Thoracic aorta (tissue), 2 donors: Measurements from ENCODE around the gene SRCIN1. TPM values are rescaled to one million over a fixed set of nuclear protein-coding genes. Genes with fewer than 3 reads are reported as not detected.

Experiments
- ATAC-seq: fragments of 150-250 bp; one replicate; pipeline ENCODE4 v1.8.0; 2017; ENCODE audit warnings: low read depth; ENCODE audit not compliant: insufficient number of reproducible peaks, low FRiP score
- DNase-seq: peaks from one replicate; pipeline ENCODE4 v3.0.0-alpha.2; 2020; ENCODE audit warnings: low spot score
- H3K27ac ChIP-seq, 2 donors: fragments of 200-600 bp; sonication (generic); 1 replicate in 1 of 2; 2 replicates in 1 of 2; pipeline ENCODE4 v1.5.1; 2016; ENCODE audit warnings: mild to moderate bottlenecking in 2 of 2, moderate library complexity in 2 of 2
- H3K27me3 ChIP-seq: fragments of 200-600 bp; sonication (generic); replicated peaks from 2 replicates; pipeline ENCODE4 v1.6.0; 2016; ENCODE audit warnings: mild to moderate bottlenecking; ENCODE audit not compliant: insufficient read depth
- H3K36me3 ChIP-seq: fragments of 200-600 bp; sonication (generic); one replicate; pipeline ENCODE4 v1.5.1; 2016
- H3K4me1 ChIP-seq, 2 donors: fragments of 200-600 bp; sonication (generic); 1 replicate in 1 of 2; 2 replicates in 1 of 2; pipeline versions ENCODE4 v1.5.1 to v1.6.0; 2016; ENCODE audit warnings: low read depth in 2 of 2, mild to moderate bottlenecking in 1 of 2; ENCODE audit not compliant: control insufficient read depth in 1 of 2
- H3K4me3 ChIP-seq: fragments of 200-600 bp; sonication (generic); 2 replicates; pipeline ENCODE4 v1.5.1; 2016; ENCODE audit warnings: mild to moderate bottlenecking
- H3K9me3 ChIP-seq: fragments of 200-600 bp; sonication (generic); 2 replicates; pipeline ENCODE4 v1.5.1; 2016
- CTCF ChIP-seq: fragments of 200-600 bp; sonication (generic); IDR thresholded peaks from one replicate; pipeline ENCODE4 v1.5.1; 2019; ENCODE audit warnings: antibody characterized with exemption
- total RNA-seq, 2 donors: library from RNA; depleted of rRNA; stranded (reverse); fragments of >200 nt; gene quantifications; one replicate each; pipeline versions ENCODE4 v1.1.0 to v1.2.3, GENCODE V29; 2016

Gene SRCIN1
- total RNA-seq, 2 donors from 2014 or later: not detected

GRCh38 chr17:38549285-38549684 is 56.5 kb downstream of the SRCIN1 start:
- TF ChIP-seq CTCF: no peak
- no peaks in the 10 kb centered on the region for H3K27me3 ChIP-seq
- no peak for ATAC-seq

GRCh38 chr17:38547444-38547843 is 58.3 kb downstream of the SRCIN1 start:
- Histone ChIP-seq H3K4me1 (no peaks in the 10 kb centered on the region), H3K27ac (no peak overlapping the region), H3K9me3 (no peaks in the 10 kb centered on the region), H3K4me3 (no peak overlapping the region), H3K27me3 (no peaks in the 10 kb centered on the region), H3K36me3 (no peaks in the 10 kb centered on the region)
- DNase-seq: no peak
- ATAC-seq: no peak
- no peak for TF ChIP-seq CTCF

More at GRCh38 chr17:38549285-38549684, 56.5 kb downstream of the SRCIN1 start:
- Histone ChIP-seq H3K4me1 (no peaks in the 10 kb centered on the region), H3K4me3 (no peak overlapping the region), H3K36me3 (no peaks in the 10 kb centered on the region), H3K27ac (no peak overlapping the region), H3K9me3 (no peaks in the 10 kb centered on the region)
- DNase-seq: no peak

GRCh38 chr17:38546396-38546795 is 59.4 kb downstream of the SRCIN1 start:
- no peak overlapping the region for H3K27ac ChIP-seq
- DNase-seq: no peak
- ATAC-seq: no peak
- no peaks in the 10 kb centered on the region for H3K36me3 ChIP-seq
- no peak for TF ChIP-seq CTCF
- H3K4me3 ChIP-seq: no peak overlapping the region
- no peaks in the 10 kb centered on the region for H3K4me1 ChIP-seq
- no peaks in the 10 kb centered on the region for H3K9me3 ChIP-seq
- no peaks in the 10 kb centered on the region for H3K27me3 ChIP-seq

- Histone ChIP-seq H3K4me1 (no peaks in the 10 kb centered on the region), H3K27ac (no peak overlapping the region), H3K36me3 (no peaks in the 10 kb centered on the region), H3K4me3 (no peak overlapping the region), H3K27me3 (no peaks in the 10 kb centered on the region), H3K9me3 (no peaks in the 10 kb centered on the region)
- DNase-seq: no peak
- ATAC-seq: no peak
- no peak for TF ChIP-seq CTCF
Measured at GRCh38 chr17:38545531-38546225, 60.1 kb downstream of the SRCIN1 start.

- Histone ChIP-seq H3K9me3 (no peaks in the 10 kb centered on the region), H3K4me1 (no peaks in the 10 kb centered on the region), H3K27ac (no peak overlapping the region), H3K36me3 (no peaks in the 10 kb centered on the region), H3K4me3 (no peak overlapping the region), H3K27me3 (no peaks in the 10 kb centered on the region)
- TF ChIP-seq CTCF: no peak
- DNase-seq (no peak), ATAC-seq (no peak)
Measured at GRCh38 chr17:38544839-38545209, 60.9 kb downstream of the SRCIN1 start.
